LHCN-M2 (cell line): ENCODE results near the gene GSC2. TPM values are rescaled to one million over a fixed set of nuclear protein-coding genes. Genes with fewer than 3 reads are reported as not detected.

Source experiments
- DNase-seq: peaks from one replicate; pipeline ENCODE4 v3.0.0-alpha.2; 2012; ENCODE audit warnings: low read depth
- total RNA-seq: library from RNA; depleted of rRNA; stranded (reverse); fragments of >200 nt; gene quantifications from 2 replicates; pipeline ENCODE4 v1.2.3, GENCODE V29; 2014

The GSC2 gene
- total RNA-seq, 1 experiment from 2014 or later = not detected

DNA sequence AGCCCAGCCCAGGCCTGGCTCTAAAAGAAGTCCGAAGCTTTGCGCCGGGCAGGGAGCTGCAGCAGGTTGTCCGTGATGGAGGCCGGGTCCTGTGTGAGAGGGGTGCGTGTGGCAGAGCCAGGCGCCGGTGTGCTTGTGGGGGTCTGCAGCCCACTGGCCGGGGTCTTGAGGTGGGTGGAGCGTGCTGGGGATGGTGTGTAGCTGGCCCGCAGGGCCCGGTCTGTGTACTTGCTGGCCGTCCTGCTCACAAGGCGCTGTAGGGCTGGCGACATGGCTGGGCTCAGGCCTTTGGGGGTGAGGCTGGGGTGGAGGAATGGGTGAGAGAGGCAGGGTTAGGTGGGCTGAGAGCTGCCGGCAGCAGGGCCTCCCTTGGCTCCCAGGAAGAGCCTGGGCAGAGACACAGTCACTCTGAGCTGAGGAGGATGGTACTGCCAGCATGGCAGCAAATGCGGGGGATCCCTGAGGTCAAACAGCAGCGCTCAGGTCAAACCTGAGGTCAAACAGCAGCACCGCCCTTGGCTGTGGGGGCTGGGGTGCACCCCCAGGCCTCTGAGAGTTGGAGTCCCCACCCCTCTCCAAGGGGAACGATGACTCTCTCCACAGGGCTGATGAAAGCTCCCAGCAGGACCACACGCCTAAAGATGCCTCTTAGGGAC, 15.8 kb downstream of the GSC2 start:
- no peak for DNase-seq

DNA sequence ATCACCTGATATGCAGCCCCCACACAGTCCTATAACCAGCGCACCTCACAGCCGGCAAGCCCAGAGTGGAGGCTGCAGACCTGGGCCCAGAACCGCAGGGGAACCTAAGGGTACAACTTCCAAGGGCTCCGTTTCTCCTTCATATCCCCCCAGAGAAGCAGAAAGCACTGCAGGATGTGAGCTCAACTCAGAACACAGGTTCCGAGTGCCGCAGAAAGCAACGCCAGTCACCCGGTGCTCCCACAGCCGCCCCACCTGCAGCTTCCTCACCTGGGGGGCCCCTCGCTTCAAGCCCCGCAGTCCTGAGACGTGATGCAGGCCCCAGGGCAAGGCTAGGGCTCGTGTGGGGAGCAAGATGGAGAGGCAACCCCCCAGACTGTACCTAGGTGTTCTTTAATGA, 16.5 kb downstream of the GSC2 start:
- no peak for DNase-seq

GRCh38 chr22:19132693-19133400, 17.2 kb downstream of the GSC2 start:
- no peak for DNase-seq

GRCh38 chr22:19132153-19132552, 17.9 kb downstream of the GSC2 start:
- no peak for DNase-seq

DNA sequence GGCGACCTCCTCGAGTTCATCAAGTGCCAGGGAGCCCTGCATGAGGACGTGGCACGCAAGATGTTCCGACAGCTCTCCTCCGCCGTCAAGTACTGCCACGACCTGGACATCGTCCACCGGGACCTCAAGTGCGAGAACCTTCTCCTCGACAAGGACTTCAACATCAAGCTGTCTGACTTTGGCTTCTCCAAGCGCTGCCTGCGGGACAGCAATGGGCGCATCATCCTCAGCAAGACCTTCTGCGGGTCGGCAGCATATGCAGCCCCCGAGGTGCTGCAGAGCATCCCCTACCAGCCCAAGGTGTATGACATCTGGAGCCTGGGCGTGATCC, 18.4 kb downstream of the GSC2 start:
- no peak for DNase-seq

- DNase-seq = no peak
These were observed 19.0 kb downstream of the GSC2 start, which contains the start of gene TSSK2 for GRCh38 chr22:19130959-19131684. TSSK2 (plus strand) TSS chr22:19131308; CDS start chr22:19131400, 92 bp downstream.

GRCh38 chr22:19129871-19130270, 20.2 kb downstream of the GSC2 start:
- DNase-seq = no peak

DNA sequence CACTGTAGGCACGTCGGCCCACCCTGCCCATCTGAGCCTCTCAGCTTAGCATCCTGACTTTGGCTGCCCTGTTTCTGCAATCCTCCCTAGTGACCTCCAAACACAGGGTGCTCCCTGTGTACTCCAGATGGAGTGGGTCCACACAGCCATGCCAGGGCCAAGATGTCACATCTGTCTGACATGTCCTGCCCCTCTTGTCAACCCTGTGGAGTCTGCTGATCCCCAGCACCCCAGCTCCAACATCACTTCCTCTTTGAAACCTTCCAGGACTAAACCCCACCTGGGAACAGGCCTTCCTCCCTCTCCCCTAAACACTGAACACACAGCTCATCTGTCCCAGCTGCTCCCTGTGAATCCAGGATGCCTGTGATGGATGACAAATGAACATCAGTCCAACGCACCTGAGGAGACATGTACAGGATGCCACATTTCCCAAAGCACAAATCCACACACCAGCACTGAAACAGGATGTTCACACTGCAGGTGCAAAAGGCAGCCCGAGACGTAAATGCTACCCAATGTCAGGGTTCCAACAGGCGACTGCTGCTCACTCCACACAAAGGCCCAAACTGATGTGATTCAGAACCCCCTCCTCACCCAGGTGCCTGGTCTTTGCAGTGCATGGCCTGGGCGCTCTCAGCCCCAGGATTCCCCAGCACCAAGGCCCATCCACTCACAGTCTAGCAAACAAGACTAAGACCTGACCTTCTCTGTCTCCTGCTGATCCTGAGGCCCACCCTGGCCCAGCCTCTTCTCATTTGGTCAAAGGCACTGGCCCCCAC, 21.0 kb downstream of the GSC2 start:
- DNase-seq = no peak

- DNase-seq = no peak
These were observed 22.1 kb downstream of the GSC2 start for GRCh38 chr22:19128009-19128401.

DNA sequence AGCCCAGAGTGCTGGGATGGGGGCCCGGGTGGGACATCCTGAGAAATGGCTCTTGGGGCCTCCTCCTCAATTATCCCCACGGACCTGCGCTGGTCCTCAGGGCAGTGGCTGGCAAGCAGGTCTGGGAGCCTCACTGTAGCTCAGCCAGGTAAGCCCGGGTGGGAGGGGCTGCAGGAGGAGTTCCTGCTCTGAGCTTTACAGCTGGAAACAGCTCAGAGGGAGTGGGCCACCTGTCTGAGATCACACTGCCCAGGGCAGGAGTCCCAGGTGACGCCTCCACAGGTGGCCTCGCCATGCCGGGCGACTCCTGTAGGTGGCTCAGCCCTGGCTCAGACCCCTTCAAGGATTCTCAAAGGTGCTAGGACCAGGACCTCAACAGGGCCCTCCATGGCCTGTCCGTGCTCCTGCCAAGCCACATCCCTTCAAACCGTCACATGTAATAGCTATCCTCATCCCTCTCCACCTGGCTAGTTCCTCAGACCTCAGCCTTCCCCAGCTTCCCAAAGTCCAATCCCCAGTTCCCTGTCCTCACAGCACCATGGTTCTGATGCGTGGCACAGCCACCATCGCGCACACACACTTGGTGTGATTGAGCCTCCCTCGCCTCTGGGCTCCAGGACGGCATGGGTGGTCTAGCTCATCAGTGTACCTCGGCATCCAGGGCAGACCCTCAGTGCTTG, 22.6 kb downstream of the GSC2 start:
- DNase-seq = no peak

GRCh38 chr22:19126309-19127273, 23.5 kb downstream of the GSC2 start:
- DNase-seq = no peak

DNA sequence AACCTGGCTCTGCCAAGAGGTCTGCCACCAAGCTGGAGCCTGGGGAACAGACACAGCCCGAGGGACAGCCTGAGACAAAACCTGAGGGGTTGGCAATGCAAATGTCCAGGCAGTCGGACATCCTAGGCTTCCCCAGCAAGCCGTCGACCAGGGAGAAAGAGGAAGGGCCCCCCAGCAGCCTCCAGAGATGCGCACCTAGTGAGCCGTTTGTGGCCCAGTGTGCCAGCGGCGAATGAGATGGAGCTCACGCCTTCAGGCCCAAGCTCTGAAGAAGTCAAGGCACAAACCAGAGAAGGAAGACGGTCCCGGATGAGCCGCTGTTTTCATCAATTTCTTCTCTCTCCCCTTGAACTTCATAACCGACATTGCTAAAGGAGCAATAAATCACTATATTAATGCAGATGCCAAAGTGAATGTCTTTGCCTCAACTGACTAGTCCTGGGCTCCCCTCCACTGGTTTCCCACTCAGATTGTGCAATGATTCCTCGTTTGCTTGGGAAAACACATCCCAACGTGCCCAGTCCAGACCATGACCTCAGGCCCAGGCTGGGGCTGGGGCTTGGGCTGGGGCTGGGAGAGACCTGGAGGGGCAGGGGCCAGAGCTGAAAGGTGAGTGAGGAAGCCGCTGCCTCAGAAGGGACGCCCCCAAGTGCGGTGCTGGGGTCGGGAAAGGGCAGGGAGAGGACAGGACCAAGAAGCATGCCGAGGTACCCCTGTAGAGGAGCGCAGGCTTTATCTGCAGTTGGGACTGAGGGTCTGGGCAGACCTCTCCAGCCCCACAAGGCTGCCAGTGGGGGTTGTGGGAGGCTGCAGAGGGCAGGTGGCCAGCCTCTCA, 24.4 kb downstream of the GSC2 start:
- no peak for DNase-seq

DNA sequence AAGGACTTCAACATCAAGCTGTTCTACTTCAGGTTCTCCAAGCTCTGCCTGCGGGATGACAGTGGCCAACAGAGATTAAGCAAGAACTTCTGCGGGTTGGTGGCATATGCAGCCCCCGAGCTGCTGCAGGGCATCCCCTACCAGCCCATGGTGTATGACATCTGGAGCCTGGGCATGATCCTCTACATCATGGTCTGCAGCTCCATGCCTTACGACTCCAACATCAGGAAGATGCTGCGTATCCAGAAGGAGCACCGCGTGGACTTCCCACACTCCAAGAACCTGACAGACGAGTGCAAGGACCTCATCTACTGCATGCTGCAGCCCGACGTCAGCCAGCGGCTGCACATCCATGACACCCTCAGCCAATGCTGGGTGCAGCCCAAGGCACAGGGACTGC, 25.1 kb downstream of the GSC2 start:
- DNase-seq = no peak

GRCh38 chr22:19124377-19124776, 25.7 kb downstream of the GSC2 start:
- DNase-seq = no peak

- no peak for DNase-seq
These were observed 26.2 kb downstream of the GSC2 start for GRCh38 chr22:19123936-19124335.

- no peak for DNase-seq
These were observed 27.2 kb downstream of the GSC2 start for GRCh38 chr22:19122752-19123492.

GRCh38 chr22:19122143-19122751, 27.8 kb downstream of the GSC2 start, which contains the start of gene DGCR2:
DGCR2 (minus strand) TSS chr22:19122412; CDS start chr22:19122206, 206 bp downstream.
- peak; percentile 93 for DNase-seq

- DNase-seq = peak; percentile 22
These were observed 28.4 kb downstream of the GSC2 start for GRCh38 chr22:19121631-19122142.
